ENCODE measurements around the gene ATP6V1B1.

GRCh38 chr2:70959271-70959761 lies 23.6 kb downstream of the ATP6V1B1 start:
- TF ChIP-seq, protein P1, sequence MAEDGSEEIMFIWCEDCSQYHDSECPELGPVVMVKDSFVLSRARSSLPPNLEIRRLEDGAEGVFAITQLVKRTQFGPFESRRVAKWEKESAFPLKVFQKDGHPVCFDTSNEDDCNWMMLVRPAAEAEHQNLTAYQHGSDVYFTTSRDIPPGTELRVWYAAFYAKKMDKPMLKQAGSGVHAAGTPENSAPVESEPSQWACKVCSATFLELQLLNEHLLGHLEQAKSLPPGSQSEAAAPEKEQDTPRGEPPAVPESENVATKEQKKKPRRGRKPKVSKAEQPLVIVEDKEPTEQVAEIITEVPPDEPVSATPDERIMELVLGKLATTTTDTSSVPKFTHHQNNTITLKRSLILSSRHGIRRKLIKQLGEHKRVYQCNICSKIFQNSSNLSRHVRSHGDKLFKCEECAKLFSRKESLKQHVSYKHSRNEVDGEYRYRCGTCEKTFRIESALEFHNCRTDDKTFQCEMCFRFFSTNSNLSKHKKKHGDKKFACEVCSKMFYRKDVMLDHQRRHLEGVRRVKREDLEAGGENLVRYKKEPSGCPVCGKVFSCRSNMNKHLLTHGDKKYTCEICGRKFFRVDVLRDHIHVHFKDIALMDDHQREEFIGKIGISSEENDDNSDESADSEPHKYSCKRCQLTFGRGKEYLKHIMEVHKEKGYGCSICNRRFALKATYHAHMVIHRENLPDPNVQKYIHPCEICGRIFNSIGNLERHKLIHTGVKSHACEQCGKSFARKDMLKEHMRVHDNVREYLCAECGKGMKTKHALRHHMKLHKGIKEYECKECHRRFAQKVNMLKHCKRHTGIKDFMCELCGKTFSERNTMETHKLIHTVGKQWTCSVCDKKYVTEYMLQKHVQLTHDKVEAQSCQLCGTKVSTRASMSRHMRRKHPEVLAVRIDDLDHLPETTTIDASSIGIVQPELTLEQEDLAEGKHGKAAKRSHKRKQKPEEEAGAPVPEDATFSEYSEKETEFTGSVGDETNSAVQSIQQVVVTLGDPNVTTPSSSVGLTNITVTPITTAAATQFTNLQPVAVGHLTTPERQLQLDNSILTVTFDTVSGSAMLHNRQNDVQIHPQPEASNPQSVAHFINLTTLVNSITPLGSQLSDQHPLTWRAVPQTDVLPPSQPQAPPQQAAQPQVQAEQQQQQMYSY (CRISPR knock-in tag; IDR thresholded peaks at IDR 0.05), result no peak
- TF ChIP-seq SMAD4 (CRISPR knock-in tag; IDR thresholded peaks at IDR 0.05) (no peak), TEAD1 (CRISPR knock-in tag; IDR thresholded peaks at IDR 0.05) (no peak), USF1 (CRISPR knock-in tag; IDR thresholded peaks at IDR 0.05) (no peak), CTCF (IDR thresholded peaks at IDR 0.05) (no peak), MAX (CRISPR knock-in tag; IDR thresholded peaks at IDR 0.05) (no peak)
